Measurements from ENCODE around the gene SYCE3.

SYCE3 gene

DNA sequence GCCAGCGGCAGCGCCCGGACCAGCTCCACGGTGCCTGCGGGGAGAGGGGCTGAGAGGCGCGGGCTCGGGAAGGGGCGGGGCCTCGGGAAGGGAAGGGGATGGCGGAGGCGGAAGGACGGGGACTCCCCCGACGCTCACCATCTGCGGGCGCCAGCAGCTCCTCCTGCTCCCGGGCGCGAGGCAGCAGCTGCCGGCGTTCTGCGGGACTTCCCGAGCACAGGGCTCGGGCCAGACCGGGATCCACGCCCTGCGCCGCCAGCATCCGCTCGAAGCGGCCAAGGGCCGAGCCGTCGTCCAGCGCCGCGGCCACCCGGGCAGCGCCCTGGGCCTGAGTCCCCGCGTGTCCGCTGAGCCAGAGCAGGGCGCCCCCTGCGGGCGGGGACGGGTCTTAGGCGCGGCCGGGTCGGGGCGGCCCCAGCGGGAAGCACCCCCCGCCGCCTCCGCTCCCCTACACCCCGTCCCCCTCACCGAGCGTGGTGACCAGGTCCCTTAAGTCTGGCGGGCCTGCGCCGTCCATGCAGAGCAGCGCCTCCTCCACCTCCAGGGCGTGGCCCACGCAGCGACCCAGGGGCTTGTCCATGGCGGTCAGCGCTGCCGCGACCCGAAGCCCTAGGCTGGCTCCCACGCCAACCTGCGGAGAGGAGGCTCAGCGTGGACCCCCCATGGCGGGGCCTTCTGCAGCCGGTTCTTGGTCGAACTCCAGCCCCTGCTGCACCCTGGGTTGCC, 36.4 kb downstream of the SYCE3 start:
- TF ChIP-seq, protein P1, sequence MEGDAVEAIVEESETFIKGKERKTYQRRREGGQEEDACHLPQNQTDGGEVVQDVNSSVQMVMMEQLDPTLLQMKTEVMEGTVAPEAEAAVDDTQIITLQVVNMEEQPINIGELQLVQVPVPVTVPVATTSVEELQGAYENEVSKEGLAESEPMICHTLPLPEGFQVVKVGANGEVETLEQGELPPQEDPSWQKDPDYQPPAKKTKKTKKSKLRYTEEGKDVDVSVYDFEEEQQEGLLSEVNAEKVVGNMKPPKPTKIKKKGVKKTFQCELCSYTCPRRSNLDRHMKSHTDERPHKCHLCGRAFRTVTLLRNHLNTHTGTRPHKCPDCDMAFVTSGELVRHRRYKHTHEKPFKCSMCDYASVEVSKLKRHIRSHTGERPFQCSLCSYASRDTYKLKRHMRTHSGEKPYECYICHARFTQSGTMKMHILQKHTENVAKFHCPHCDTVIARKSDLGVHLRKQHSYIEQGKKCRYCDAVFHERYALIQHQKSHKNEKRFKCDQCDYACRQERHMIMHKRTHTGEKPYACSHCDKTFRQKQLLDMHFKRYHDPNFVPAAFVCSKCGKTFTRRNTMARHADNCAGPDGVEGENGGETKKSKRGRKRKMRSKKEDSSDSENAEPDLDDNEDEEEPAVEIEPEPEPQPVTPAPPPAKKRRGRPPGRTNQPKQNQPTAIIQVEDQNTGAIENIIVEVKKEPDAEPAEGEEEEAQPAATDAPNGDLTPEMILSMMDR (conservative IDR thresholded peaks at IDR 0.05; ENCODE audit: low read depth, low read length), result peak; percentile 37
- H3K4me3 ChIP-seq (ENCODE audit: low read length), result peak overlapping the region; percentile 63
- DNase-seq (ENCODE audit: low read depth), result no peak

DNA sequence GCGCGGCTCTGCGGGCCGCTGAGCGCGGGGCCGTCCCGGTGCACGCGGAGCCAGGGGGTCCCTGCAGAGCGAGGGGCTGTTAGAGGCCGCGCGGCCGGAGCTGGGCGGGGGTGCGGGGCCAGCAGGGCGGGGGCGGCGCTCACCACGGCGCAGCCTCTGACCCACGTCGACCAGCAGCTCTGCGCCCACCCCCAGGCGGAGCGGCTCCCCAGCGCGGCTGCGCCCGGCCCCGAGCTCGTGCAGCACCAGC, 36.9 kb downstream of the SYCE3 start:
- peak overlapping the region; percentile 63 for H3K4me3 ChIP-seq (ENCODE audit: low read length)
- TF ChIP-seq, protein P1 (conservative IDR thresholded peaks at IDR 0.05; ENCODE audit: low read depth, low read length), result no peak
- no peak for DNase-seq (ENCODE audit: low read depth)

DNA sequence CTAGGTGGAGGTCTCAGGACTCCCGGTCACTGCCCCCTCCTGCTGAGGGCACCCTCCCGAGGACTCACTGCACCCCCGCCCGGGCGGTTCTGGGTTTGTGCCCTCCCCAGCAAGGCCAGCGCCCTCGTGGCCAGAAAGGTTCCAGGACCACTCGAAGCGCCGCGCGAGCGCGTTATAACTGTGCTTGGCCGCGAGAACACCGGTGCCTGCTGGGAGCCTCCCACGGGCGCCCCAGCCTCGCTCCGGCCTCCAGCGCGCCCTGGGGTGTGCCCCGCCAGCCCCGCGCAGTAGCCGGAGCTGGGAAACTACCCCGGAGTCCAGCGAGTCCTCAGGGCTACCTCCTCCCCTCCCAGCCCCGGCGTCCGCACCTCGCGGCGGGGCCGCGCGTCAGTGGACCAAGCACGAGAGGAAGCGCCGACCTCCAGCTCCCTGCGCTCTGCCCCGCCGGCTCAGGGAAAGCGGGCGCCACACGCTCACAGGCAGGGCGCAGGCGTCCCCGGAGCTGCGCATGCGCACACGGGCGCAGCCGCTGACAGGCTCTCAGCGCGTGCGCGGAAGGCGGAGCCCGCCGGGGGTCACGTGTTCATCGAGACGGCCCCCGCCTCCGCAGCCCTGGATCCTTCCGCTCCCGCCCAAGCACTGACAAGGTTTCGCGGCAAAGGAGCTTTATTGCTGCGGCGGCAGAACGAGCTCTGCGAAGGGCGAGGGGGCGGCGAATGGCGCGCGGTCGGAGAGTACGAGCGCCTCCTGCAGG, 37.4 kb downstream of the SYCE3 start, which contains the start of gene SCO2:
Gene SCO2, minus strand, starts transcription at position 495 of the 754 bp plus-strand sequence. CDS start 1,187 bp downstream, outside the sequence.
- peak within 1 kb of the TSS; percentile 63 for H3K4me3 ChIP-seq (ENCODE audit: low read length)
- TF ChIP-seq, protein P1 (conservative IDR thresholded peaks at IDR 0.05; ENCODE audit: low read depth, low read length), result peak; percentile 54
- DNase-seq (ENCODE audit: low read depth), result peak; percentile 85

DNA sequence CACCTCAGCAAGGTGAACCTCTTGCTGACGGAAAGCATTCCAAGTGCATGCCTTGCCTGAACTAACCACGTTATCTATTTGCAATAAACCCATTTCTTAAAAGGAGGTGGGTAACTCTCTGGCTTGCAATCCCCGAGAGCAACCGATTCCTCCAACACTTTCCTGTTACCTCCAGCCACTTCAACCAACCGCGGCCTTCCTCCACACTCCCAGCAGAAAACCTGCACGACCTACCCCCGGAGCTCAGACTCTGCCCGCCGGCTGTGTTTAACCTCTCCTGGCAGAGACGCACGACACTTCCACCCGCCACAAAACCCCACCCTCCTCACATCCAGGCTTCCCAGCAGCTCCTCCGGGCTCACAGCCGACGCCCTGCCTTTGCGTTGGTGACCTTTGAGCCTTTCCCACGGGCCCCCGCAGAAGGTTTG, 38.0 kb downstream of the SYCE3 start:
- TF ChIP-seq, protein P1 (conservative IDR thresholded peaks at IDR 0.05; ENCODE audit: low read depth, low read length), result no peak
- no peak for DNase-seq (ENCODE audit: low read depth)
- peak overlapping the region; percentile 63 for H3K4me3 ChIP-seq (ENCODE audit: low read length)

DNA sequence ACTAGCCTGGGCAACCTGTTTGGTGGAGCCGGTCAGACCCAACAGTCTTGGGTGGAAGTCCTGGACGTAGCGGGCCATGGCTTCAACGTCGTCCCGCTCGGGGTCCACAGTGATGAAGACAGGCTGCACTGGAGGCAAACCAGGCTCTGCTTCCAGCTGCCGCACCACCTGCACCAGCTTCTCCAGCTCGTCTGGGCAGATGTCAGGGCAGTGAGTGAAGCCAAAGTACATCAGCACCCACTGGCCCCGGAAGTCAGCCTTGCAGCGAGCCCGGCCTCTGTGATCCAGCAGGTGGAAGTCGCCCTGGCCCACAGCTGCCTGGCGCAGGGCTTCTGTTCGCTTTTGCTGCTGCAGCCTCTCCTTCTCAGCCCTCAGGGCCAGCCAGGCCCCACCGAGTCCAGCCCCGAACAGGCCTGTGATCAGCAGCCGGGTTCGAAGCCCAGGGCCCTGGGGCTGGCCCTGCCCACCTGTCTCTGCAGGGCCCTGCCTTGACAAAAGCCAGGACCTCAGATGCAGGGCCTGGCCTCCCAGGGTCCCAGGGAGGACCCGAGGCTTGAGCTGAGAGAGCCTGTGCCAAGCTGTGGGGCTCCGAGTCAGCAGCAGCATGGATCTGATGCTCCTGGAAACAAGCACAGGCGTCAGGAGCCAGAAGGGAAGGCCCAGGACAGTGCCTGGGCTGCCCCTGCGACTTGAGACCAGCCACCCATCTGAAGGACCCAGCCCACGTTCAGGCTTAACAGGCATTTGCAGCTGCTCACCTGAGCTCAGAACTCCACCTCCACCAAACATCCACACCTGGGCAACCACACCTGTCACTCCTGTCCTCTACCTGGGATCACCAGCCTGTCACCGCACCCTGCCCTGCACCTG, 38.7 kb downstream of the SYCE3 start:
- no peak for DNase-seq (ENCODE audit: low read depth)

DNA sequence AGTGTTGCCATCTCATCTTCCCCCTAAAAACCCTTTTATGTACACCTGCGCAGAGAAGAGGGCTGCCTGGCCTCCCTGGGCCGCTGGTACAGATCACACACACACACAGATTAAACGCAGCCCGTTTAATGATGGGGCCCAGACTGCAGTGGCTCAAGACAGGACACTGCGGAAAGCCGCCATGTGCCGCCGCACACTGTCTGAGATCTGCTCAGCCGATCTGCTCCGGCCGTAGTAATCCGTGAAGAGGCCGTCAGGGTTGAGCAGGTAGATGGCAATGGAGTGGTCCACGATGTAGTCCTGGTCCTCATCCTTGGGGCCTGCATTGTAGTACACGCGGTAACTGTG, 39.3 kb downstream of the SYCE3 start:
- H3K4me3 ChIP-seq (ENCODE audit: low read length), result no peak overlapping the region
- no peak for DNase-seq (ENCODE audit: low read depth)
- TF ChIP-seq, protein P1 (conservative IDR thresholded peaks at IDR 0.05; ENCODE audit: low read depth, low read length), result no peak

More for the DNA sequence above, 38.7 kb downstream of the SYCE3 start:
- TF ChIP-seq, protein P1 (conservative IDR thresholded peaks at IDR 0.05; ENCODE audit: low read depth, low read length), result no peak
- H3K4me3 ChIP-seq (ENCODE audit: low read length), result peak overlapping the region; percentile 63
